CD4-positive, alpha-beta T cell (primary cell): ENCODE results near the gene CHPF2. TPM values are rescaled to one million over a fixed set of nuclear protein-coding genes. Genes with fewer than 3 reads are reported as not detected.

ENCODE experiments used
- ATAC-seq: fragments of 200-7000 bp; cut with Tn5 transposase; one replicate; pipeline ENCODE4 v1.10.0; 2022; ENCODE audit warnings: mild to moderate bottlenecking; ENCODE audit not compliant: poor library complexity
- CTCF ChIA-PET: fragments of 350-600 bp; sonication (Branson Sonifier 250); formaldehyde crosslinking; loops from one replicate; lab custom pipeline; 2021; ENCODE audit warnings: antibody characterized with exemption, inconsistent platforms; lab: Charles Lee
- POLR2A ChIA-PET: fragments of 350-600 bp; sonication (Branson Sonifier 250); formaldehyde crosslinking; loops from one replicate; lab custom pipeline; 2021; ENCODE audit warnings: antibody characterized with exemption, inconsistent platforms; lab: Charles Lee
- DNase-seq, 14 experiments: peaks; one replicate each; pipeline ENCODE4 v3.0.0-alpha.2; 2013 to 2020; ENCODE audit warnings: mixed read lengths in 2 of 14
- H3K27ac ChIP-seq, 2 donors: one replicate each; pipeline versions ENCODE4 v1.5.1 to v1.7.0; 2013; ENCODE audit warnings: low read length in 2 of 2, low read depth in 1 of 2, mild to moderate bottlenecking in 1 of 2
- H3K27me3 ChIP-seq, 2 experiments: 1 replicate in 1 of 2; 2 replicates in 1 of 2; pipeline versions ENCODE4 v1.6.1 to v1.7.0; 2013; ENCODE audit warnings: low read length in 2 of 2, control low read depth in 1 of 2, mild to moderate bottlenecking in 1 of 2, moderate library complexity in 1 of 2; ENCODE audit not compliant: insufficient read depth in 2 of 2, control insufficient read depth in 1 of 2
- H3K36me3 ChIP-seq: one replicate; pipeline ENCODE4 v1.6.1; 2013; ENCODE audit warnings: low read length, control low read depth; ENCODE audit not compliant: insufficient read depth
- H3K4me1 ChIP-seq: one replicate; pipeline ENCODE4 v1.6.1; 2013; ENCODE audit warnings: low read length, control low read depth; ENCODE audit not compliant: insufficient read depth
- H3K4me3 ChIP-seq: one replicate; pipeline ENCODE4 v1.5.1; 2013; ENCODE audit warnings: mild to moderate bottlenecking, low read length, moderate library complexity
- H3K9me3 ChIP-seq, 2 experiments: 1 replicate in 1 of 2; 2 replicates in 1 of 2; pipeline versions ENCODE4 v1.6.1 to v1.7.0; 2013; ENCODE audit warnings: low read length in 2 of 2, mild to moderate bottlenecking in 2 of 2, control low read depth in 1 of 2, moderate library complexity in 1 of 2; ENCODE audit not compliant: control insufficient read depth in 1 of 2, insufficient read depth in 1 of 2
- H3K27ac Mint-ChIP-seq: one replicate; pipeline ENCODE4 v1.8.0; 2020; ENCODE audit warnings: mixed read lengths
- H3K27me3 Mint-ChIP-seq: one replicate; pipeline ENCODE4 v1.8.0; 2021; ENCODE audit warnings: mixed read lengths
- H3K36me3 Mint-ChIP-seq: one replicate; pipeline ENCODE4 v1.8.0; 2021; ENCODE audit warnings: low read depth, mixed read lengths
- H3K4me1 Mint-ChIP-seq: one replicate; pipeline ENCODE4 v1.8.0; 2021; ENCODE audit warnings: low read depth, mixed read lengths
- H3K4me3 Mint-ChIP-seq: one replicate; pipeline ENCODE4 v1.8.0; 2020; ENCODE audit warnings: mild to moderate bottlenecking, mixed read lengths
- H3K9me3 Mint-ChIP-seq: one replicate; pipeline ENCODE4 v1.8.0; 2020; ENCODE audit warnings: mixed read lengths
- intact Hi-C, 2 experiments: fragments of 100-400 bp; cut with DNase I in 1 of 2; cut with micrococcal nuclease in 1 of 2; formaldehyde crosslinking; loops; one replicate each; pipeline versions ENCODE4 v1.15.1 to v1.9.0; 2023 to 2025; cut with DNase I, micrococcal nuclease
- total RNA-seq, 174 experiments: library from RNA in 2 of 174; stranded (reverse) in 2 of 174; gene quantifications; one replicate each; pipeline ENCODE4 v1.2.3 and lab custom pipeline; 2021 to 2026
- TF ChIP-seq, protein P1 (sequence below): fragments of 200-600 bp; IDR thresholded peaks from one replicate; pipeline ENCODE4 v1.8.0; 2022; ENCODE audit warnings: antibody characterized with exemption, mild to moderate bottlenecking

Gene CHPF2
- total RNA-seq, 2 experiments from 2014 or later, result 29.6 to 30.5 TPM

- H3K27me3 Mint-ChIP-seq, result peaks cover 13% of the 10 kb centered on the region
- ATAC-seq, result no peak
- CTCF ChIA-PET, result no interaction called here
- Histone ChIP-seq H3K27me3 (peaks cover 8% of the 10 kb centered on the region in 2 experiments), H3K4me1 (peaks cover 31% of the 10 kb centered on the region), H3K4me3 (no peak overlapping the region), H3K27ac (no peak overlapping the region), H3K36me3 (peaks cover 34% of the 10 kb centered on the region), H3K9me3 (no peaks in the 10 kb centered on the region)
- peaks cover 18% of the 10 kb centered on the region for H3K36me3 Mint-ChIP-seq
- no peak overlapping the region for H3K27ac Mint-ChIP-seq
- no peak for DNase-seq
- TF ChIP-seq, protein P1, sequence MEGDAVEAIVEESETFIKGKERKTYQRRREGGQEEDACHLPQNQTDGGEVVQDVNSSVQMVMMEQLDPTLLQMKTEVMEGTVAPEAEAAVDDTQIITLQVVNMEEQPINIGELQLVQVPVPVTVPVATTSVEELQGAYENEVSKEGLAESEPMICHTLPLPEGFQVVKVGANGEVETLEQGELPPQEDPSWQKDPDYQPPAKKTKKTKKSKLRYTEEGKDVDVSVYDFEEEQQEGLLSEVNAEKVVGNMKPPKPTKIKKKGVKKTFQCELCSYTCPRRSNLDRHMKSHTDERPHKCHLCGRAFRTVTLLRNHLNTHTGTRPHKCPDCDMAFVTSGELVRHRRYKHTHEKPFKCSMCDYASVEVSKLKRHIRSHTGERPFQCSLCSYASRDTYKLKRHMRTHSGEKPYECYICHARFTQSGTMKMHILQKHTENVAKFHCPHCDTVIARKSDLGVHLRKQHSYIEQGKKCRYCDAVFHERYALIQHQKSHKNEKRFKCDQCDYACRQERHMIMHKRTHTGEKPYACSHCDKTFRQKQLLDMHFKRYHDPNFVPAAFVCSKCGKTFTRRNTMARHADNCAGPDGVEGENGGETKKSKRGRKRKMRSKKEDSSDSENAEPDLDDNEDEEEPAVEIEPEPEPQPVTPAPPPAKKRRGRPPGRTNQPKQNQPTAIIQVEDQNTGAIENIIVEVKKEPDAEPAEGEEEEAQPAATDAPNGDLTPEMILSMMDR, result no peak
- POLR2A ChIA-PET, result interaction anchor here (1.3 kb wide), 1 partner anchor 9 kb away, joined by 4 read pairs; no protein-coding TSS in a partner anchor
- intact Hi-C loops, result loop anchor here in 1 of 2 experiments (10.0 kb wide), 1 partner anchor 76 kb away; the partner anchor contains the start of gene GBX1
- peaks cover 26% of the 10 kb centered on the region for H3K4me1 Mint-ChIP-seq
- no peak overlapping the region for H3K4me3 Mint-ChIP-seq
- no peaks in the 10 kb centered on the region for H3K9me3 Mint-ChIP-seq
These were observed 8.3 kb downstream of the CHPF2 start for GRCh38 chr7:151240536-151240935.

DNA sequence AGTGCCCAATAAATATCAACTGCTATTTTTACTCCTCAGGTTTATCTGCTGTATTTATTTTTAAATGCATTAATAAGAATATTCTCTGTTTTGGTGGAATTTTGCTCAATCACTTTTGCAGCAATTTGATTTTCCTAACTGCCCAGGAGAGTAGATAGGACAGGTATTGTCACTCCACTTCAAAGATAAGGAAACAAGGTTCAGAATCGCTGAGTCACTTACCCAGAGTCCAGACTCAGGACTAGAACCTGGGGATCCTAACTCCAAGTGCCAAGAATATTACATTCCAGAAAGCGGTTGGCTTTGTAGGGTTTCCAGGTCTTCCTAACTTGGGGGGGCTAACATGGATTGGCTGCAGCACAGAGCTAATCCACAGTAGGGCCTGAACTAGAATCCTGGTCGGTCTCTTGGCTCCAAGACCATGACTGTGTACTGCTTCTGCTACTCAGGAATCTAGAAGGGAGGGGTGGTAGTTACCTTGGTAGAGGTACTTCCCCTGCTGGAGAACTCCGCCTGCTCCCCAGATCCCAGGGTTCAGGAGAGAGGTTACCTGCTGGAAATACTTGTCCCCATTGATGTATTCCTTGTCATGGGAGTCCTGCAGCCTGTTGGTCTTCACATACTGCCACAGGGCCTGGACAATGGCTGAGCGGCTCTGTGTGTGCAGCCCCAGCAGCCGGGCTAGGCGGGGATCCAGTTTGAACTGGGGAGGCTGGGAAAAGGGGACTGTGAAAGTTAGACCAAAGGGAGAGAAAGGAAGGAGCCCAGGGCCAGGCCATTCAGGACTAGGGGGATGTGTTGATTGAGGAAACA is 8.9 kb downstream of the CHPF2 start:
- TF ChIP-seq, protein P1, result no peak
- Mint-ChIP-seq H3K27me3 (peaks cover 17% of the 10 kb centered on the region), H3K4me1 (peaks cover 30% of the 10 kb centered on the region), H3K9me3 (no peaks in the 10 kb centered on the region), H3K27ac (no peak overlapping the region), H3K4me3 (peak overlapping the region; percentile 25), H3K36me3 (peaks cover 14% of the 10 kb centered on the region)
- CTCF ChIA-PET, result no interaction called here
- intact Hi-C loops, result loop anchor here in 1 of 2 experiments (10.0 kb wide), 1 partner anchor 76 kb away; the partner anchor contains the start of gene GBX1
- no peak overlapping the region for H3K27ac ChIP-seq
- no peak overlapping the region for H3K4me3 ChIP-seq
- peaks cover 14 to 15% of the 10 kb centered on the region in 2 experiments for H3K27me3 ChIP-seq
- POLR2A ChIA-PET, result no interaction called here
- H3K36me3 ChIP-seq, result peaks cover 29% of the 10 kb centered on the region
- ATAC-seq (no peak), DNase-seq (no peak)
- H3K4me1 ChIP-seq, result peaks cover 35% of the 10 kb centered on the region
- H3K9me3 ChIP-seq, result no peaks in the 10 kb centered on the region

GRCh38 chr7:151241755-151242096 is 9.4 kb downstream of the CHPF2 start:
- CTCF ChIA-PET, result no interaction called here
- Histone ChIP-seq H3K36me3 (peaks cover 23% of the 10 kb centered on the region), H3K27ac (no peak overlapping the region), H3K9me3 (no peaks in the 10 kb centered on the region), H3K4me1 (peaks cover 35% of the 10 kb centered on the region), H3K27me3 (peaks cover 19 to 20% of the 10 kb centered on the region in 2 experiments), H3K4me3 (no peak overlapping the region)
- H3K36me3 Mint-ChIP-seq, result peaks cover 8% of the 10 kb centered on the region
- no peak for ATAC-seq
- no peaks in the 10 kb centered on the region for H3K9me3 Mint-ChIP-seq
- DNase-seq, result no peak
- POLR2A ChIA-PET, result no interaction called here
- H3K4me1 Mint-ChIP-seq, result peaks cover 33% of the 10 kb centered on the region
- peaks cover 23% of the 10 kb centered on the region for H3K27me3 Mint-ChIP-seq
- peak overlapping the region; percentile 25 for H3K4me3 Mint-ChIP-seq
- H3K27ac Mint-ChIP-seq, result no peak overlapping the region
- intact Hi-C loops, result loop anchor here in 1 of 2 experiments (10.0 kb wide), 1 partner anchor 77 kb away; the partner anchor contains the start of gene GBX1
- TF ChIP-seq, protein P1, result no peak
